NCI-H226 (cell line): ENCODE data around the gene ATP5F1E.
A peak's percentile ranks its signal among the peaks of the same experiment; 100 is the strongest.
"Not testable (repeated sequence)": the region's sequence is repeated elsewhere in the genome, so short reads cannot be mapped to it uniquely, and the experiment has no call there.

Source experiments
- DNase-seq: peaks from one replicate; pipeline ENCODE4 v3.0.0-alpha.2; 2015

ATP5F1E gene

DNA sequence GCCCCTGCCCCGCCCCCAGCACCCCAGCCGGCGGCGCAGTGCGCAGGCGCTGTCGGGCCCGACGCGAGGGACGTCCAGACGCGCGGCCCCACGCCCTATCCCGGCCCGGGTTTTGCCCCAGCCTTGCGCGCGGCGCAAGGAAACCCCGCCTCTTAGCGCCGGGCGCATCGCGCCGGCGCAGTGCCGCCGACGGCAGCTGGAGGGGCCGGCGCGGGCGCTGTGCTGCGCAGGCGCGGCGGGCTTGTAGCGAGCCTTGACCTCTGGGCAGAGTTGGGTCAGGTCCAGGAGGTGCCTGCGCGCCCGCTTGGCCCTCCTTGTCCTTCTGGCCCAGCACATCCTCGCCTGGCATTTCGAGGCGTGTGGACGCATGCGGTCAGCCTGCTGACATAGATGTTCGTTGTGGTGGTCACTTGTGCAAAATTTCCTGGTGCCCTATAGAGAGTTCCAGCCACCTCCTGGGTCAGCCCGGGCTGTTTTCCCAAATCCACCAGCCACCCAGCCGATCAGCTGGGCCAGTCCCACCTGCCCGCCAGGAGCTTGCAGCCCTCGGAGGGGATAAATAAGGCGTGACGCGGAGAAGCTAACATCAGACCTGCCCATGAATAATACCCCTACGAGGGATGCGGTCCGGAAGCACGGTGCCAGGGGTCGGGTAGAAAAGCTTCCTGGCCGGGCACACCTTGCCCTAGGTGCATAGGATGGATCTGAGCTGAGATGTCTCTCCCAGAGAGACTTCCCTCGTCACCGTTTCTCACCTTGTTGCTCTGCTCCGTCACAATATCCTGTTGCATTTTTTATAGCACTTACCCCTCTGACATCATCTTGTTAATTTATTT lies 10.9 kb upstream of the ATP5F1E start:
- peak; percentile 87 for DNase-seq

DNA sequence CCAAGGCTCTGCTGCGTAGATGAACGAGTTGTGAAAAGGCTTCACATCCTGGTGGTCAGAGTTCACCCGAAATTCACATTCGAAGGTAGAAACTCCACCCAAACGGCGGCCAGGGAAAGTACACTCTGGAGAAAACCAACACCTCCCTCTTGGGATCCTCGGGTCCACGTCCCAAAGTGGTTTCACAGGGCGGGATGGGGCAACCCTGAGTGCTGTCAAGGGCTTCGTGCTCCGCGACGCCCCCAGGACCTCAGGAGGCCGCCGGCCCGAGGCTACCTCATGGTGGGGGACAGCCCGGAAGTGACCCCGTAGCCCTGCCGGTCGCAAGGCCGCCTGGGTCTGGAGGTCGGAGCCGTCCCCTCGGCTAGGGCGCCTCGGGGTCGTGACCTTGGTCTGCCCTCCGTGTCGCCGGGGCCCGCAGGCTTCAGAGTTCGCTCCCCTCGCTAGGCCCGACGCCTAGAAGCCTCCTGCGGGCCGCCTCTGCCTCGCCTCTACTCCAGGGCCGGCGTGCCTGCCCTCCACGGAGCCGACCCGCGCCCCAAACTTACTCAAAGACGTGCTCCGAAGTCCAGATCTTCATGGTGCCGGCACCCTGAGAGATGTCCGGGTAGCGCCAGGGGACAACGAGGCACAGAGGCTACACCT lies 10.1 kb upstream of the ATP5F1E start, which contains the start of gene PRELID3B:
Gene PRELID3B, minus strand, starts transcription at position 636 of the 645 bp plus-strand sequence. Its CDS starts 56 bp downstream, at position 580.
- DNase-seq = no peak

DNA sequence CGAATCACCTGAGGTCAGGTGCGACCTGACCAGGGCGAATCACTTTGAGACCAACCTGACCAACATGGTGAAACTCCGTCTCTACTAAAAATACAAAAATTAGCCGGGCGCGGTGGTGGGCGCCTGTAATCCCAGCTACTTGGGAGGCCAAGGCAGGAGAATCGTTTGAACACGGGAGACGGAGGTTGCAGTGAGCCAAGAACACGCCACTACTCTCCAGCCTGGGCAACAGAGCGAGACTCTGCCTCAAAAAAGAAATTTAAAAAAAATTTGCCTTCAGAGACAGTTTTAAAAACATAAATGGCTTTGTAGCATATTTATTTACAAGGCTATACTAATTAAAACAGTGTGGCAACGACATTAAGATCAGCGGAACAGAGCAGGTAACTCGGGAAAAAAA lies 9.4 kb upstream of the ATP5F1E start:
- DNase-seq = not testable (repeated sequence)

DNA sequence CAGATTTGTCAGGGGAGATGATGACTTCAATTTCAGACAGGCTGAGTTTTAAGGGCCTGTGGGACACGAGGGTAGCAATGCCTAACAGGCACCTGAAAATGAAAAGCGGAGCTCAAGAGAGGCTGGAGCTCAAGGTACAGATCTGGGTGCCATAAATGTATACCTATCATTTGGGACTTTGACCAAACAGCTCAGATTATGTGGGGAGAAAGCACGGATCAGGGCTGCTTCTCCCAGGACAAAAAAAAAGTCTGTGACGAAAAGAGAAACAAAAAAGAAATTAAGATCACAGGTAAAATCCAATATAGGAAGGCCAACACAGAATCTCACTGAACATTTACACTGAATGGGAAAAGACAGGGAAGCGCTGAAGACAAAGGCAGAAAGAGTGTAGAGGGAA lies 8.5 kb upstream of the ATP5F1E start:
- DNase-seq = no peak

DNA sequence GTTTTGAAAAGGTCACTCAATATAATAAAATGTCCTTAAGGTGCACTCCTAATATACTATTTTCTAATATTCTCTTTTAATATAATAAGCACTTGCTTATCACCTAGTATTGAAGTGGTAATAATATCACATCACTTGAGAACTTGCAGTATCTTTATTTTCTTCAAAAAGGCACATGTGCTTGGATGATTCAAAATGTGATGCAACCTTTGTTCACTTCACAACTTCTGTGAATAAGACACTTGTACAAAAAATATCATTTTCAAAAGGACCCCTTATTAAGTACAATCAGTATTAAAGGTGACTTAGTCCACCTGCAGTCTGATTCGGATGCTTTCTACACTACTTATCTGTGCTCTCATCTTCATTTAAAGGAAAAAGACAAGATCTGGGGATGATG lies 7.1 kb upstream of the ATP5F1E start:
- no peak for DNase-seq

DNA sequence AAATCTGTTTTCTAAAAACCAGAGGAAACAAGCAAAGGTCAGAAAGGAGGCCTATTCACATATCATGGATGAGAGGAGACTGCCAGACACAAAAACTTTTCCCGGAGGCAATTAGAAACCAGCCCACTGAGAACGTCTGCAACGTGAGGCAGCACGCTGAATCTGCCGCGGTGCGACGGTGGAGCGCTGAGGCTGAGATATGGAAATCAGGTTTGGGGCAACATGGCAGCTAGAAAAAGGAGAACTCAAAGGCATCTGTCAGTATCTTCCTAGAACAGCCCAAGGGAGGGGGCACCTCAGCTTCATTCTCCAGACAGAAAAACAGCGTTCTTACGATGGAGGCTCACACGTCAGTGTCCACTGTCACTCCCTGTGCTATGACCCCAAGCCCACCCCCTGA lies 5.3 kb upstream of the ATP5F1E start:
- no peak for DNase-seq

DNA sequence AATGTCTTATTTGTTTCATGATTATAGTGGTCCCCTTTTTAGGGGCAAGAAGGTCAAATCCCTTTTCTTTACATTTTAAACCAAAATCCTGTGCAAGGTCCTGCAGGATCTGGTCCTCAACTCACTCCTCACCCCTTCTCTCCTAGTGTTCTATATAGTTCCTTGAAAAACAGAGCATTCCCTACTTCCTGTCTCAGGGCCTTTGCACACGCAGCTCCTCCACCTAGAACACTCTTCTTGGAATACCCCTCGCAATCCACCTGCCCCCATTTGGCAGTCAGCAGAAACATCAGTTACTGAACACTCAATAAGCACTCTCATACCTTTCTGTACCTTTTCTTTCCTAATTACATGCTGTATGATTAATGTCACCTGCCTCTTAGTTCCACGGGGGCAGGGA lies 3.2 kb upstream of the ATP5F1E start:
- DNase-seq = no peak

DNA sequence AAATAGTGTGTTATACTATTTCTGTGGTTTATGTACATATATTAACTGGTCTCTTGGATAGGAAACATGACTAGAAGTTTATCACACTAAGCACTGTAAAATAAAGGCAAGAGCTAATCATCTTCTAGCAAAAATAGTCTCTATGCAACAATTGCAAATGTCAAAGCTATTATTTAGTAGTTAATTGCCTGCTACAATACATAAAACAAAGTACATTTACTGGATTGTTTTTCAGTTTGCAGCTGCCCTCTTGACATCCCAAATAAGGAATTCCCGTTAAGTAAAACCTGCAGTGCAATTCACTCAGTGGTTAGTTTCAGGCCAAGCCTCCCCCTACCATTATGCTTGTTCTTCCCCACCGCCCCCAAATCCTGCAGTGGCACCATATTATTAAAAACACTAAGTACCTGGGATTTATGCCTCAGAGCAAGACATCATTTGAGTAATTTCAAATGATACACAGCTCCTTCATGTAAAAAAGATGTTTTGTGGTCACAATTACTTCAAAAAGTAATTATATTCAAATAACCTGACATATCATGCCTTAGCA lies 1.6 kb upstream of the ATP5F1E start:
- DNase-seq = no peak

DNA sequence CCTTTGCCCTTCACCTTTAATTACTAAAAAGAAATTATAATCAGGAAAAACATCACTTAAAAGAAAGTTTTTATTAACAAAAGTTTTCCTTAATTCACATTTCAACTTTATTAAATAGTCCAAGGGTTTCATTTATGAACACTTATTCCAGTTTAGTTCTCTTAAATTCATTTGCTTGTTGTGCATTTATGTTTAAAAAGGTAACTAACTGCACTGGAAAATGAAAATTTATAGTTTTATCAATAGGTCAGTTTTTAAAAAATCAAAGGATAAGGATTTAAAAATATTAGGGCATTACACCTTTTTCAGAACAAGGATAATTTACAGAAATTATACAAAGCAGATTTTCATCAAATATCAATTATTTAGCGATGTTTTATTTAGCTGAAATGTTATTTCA lies 958 bp upstream of the ATP5F1E start:
- no peak for DNase-seq

DNA sequence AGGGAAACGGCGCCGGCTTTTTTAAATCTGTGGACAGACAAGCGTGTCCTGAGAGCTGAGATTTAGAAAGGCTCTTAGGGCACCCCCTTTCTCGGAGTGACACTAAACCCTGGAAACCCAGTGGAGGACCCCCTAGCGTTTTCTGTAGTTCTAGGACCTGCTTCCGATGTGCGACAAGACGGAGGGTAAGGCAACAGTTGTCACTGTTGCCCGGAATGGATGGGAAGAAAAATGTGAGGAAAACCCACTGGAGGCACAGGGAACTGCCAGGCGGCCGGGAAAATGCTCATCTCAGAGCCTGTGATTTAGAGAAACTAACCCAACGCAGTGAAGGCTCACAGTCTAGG lies 551 bp upstream of the ATP5F1E start:
- DNase-seq = peak; percentile 16

DNA sequence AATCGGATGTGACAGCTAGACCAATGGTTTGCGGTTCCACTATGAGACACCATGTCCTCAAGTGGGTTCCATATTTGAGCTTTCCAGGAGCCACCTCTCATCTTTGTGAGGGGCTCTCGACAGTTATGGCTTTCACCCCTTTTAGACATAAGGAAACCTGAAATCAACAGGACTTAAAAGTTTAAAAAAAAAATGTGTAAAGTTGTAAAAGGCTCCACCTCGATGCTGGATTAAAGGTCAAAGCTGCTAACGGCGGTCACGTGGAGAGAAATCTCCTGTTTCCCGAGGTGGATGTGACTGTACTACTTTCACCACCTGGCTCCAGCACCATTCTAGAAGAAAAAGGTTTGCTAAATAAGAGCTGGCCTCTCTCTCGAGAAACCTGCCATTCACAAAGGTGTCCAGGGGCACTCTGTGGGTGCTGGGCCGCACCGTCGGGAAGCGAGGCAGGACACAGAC lies 542 bp downstream of the ATP5F1E start:
- no peak for DNase-seq

DNA sequence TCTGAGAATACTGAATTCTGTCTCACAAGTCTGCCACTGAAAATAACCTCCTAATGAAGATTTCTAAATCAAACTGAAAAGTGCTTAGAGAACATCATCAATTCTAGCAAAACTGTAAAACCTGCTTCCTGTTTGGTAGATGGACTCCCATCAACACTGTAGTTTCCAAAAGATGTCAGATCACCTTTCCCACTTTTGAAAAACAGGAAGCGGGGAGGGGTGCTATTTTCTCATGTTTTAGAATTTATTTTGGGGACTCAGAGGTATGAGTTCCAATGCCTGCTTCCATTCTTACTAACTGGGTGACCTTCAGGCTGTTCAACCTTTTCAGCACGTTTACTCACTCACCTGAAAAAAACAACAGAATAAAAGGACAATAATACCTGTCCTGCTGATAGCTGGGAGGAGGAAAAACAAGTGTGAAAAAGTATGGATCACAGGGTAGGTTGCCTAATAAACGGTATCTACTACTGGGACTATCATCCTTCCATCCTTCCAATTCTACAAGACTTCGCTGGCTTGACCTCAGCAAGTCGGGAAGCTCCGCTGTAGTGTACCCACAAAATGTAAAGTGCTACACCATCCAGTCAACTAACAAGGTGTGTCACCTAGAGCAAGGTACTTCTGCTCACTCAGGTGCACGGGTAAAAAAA lies 1.1 kb downstream of the ATP5F1E start:
- DNase-seq = no peak

DNA sequence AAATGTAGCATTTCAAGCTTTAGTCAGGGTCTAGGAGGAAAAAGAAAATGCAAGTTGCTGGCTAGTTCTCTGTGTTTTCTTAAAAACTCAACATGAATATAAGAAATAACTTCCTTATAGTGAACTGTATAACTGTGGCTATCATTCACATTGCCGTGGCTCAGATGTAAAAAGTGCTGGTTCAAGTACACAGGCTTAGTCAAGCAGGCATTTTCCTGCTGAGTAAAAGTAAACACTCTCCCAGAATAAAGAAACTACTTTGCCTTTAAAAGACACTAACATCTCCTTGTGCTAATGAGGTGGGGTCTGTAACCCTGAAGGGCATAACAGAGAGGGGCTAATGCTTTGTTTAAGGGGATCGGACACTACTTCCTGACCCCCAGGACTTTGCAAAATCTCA lies 3.3 kb downstream of the ATP5F1E start:
- DNase-seq = no peak

DNA sequence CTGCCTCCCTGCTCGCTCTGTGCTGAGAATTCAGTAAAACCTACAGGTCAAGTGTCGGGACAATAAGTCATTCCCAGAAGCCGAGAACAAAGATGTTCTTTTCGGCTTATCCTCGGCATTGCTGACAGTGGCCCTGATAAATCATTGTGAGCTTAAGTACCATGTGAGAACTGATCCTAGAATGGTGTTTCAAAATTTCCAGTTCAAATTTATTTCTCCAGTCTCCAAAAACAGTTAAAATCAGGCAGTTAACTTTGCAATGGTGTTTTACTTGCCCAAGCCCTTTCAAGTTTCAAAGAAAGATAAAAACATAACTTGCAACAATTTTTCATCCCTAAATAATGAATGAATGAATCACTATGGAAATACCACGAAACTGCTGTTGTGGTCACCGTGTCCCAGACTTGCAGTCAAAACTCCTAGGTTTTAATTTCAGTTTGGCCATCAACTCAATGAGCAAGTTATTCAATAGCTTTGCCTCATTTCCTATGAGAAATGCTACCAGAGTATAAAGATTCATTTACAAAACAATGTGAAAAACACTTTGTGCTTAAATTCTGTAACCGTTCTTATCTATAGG lies 4.3 kb downstream of the ATP5F1E start:
- no peak for DNase-seq

DNA sequence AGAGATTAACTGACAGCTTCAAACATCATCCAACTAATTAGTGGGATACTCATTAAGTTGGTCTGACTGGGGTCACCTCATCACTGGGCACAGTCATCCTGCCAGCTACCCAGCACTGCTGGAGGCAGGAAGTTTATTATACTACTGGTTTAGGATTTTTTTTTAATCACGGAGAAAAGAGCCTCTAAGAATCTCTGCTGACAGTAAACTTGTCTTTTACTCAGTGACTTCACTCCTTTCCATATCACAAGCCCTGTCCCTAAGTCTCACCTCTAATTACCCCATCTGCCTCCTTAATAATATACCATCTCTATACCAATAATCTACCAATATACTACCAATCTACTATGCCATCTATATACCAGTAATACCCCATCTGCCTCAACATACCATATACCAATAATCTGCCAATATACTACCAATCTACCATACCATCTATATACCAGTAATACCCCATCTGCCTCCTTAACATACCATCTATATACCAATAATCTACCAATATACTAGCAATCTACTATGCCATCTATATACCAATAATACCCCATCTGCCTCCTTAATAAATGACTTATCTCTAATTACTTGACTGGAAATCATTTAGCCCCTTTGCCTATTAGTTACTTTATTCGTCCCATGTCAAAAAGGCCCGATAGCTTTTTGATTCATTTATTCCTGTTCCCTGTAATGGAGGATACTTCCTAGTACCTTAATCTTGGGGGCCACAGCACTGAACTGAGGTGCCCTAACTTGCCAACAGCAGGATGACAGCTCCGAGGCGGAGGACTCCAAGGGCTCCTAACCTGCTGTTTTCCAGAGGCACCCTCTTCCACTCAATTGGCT lies 5.0 kb downstream of the ATP5F1E start:
- DNase-seq = no peak

DNA sequence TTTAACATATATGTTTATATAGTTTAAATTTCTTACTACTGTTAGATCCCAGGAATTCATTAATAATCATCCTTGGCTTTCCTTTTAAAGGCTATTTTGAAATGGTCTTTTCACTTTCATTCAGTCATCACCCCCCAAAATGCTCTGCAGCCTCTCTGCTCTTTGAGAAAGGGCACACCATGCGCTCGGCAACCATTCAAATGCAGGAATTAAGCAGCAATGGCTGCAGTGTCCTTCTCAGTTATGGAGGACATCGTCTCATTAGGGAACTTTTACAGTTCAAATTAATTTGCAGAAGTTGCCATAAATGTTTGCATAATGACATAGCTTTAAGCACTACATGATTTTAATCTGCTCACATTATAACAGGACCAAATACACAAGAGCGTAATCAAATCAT lies 6.6 kb downstream of the ATP5F1E start:
- DNase-seq = no peak

DNA sequence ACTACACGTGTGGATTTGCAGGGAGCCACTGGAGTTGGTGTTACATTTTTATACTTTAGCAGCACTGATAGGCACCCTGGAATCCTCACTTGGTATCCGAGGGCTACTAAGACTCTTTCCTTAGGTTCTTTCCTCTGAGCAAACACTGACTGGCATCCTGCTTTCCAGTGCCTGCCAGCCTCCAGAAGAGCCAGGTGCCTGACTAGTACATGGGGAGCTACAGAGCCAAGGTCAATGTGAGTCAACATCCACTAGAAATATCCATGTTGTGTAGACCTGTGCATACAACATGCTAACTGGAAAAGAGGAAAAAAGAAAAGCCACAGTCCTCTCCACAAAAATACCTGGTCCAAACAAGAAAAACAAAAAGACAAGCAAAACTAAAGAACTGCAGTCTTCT lies 7.0 kb downstream of the ATP5F1E start:
- DNase-seq = no peak

DNA sequence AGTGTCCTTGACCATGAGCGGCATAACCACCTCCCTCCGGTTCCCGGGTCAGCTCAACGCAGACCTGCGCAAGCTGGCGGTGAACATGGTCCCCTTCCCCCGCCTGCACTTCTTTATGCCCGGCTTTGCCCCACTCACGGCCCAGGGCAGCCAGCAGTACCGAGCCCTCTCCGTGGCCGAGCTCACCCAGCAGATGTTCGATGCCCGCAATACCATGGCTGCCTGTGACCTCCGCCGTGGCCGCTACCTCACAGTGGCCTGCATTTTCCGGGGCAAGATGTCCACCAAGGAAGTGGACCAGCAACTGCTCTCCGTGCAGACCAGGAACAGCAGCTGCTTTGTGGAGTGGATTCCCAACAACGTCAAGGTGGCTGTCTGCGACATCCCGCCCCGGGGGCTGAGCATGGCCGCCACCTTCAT lies 8.0 kb downstream of the ATP5F1E start:
- DNase-seq = no peak

DNA sequence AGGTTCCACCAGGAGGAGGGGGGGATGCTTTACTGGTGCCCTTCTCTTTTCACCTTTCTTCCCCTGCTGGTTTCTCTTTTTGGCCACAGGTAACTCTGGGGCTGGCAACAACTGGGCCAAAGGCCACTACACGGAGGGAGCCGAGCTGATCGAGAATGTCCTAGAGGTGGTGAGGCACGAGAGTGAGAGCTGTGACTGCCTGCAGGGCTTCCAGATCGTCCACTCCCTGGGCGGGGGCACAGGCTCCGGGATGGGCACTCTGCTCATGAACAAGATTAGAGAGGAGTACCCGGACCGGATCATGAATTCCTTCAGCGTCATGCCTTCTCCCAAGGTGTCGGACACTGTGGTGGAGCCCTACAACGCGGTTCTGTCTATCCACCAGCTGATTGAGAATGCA lies 8.5 kb downstream of the ATP5F1E start:
- DNase-seq = no peak

DNA sequence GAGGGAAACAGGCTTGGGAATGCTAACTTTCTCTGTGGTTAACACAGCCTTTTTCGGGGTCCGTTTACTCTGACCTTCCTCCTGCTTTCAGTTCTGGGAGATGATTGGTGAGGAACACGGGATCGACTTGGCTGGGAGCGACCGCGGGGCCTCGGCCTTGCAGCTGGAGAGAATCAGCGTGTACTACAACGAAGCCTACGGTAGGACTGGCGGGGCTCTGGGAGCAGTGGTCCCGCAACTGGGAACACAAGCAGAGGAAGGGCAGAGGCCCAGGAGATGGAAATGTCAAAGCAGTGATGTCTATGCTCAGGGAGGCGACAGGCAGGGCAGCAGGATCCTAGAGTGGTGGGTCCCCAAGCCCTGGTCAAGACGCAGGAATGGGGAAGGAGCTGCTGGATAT lies 9.4 kb downstream of the ATP5F1E start:
- DNase-seq = no peak

DNA sequence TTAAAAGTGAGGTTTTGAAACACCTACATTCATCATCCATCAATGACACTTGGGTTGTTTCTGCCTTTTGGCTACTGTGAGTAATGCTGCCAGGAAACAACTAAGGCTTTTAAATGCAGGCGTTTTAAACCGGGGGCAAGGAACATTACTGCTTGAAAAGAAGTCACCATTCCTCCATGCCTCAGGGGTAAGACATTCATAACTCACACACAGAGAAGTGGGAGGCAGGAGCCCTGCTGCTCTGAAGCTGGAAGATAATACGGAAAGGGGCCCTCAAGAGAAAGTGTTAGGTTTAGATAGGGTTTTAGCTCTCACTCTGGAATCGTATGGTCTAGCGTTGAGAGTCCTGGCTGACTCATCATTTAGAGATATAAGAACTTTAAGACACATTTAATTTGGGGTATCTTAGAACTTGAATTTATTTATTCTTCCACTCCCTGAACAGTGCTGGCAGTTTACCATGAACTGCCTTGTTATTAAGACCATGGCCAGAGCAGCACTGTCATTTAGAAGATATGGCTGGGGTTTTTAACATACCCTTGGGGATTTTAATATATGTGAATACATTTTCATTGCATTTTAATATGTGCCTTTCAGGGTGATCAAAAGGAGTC lies 11.1 kb downstream of the ATP5F1E start:
- peak; percentile 95 for DNase-seq

DNA sequence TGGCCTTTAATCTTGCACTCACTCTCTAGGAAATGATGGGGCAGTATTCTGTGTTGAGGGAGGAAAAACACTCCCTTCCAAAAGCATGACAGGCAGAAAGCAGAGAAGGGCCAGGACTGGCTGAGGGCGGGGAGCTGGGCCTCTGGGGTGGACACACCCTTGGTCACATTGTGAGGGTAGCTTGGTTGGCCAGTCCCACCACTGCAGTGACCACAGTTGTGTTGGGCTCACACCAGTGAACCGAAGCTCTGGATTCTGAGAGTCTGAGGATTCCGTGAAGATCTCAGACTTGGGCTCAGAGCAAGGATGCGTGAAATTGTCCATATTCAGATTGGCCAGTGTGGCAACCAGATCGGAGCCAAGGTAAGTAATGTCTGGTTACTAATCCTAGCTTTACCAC lies 12.9 kb downstream of the ATP5F1E start, which contains the start of gene TUBB1:
Gene TUBB1, plus strand, starts transcription at position 213 of the 400 bp plus-strand sequence. Its CDS starts 94 bp downstream, at position 307.
- DNase-seq = no peak
